ENCODE data around the gene PIGP.

- TF ChIP-seq CTCF (IDR thresholded peaks at IDR 0.05; ENCODE audit: low read length) (no peak), EZH2 (IDR thresholded peaks at IDR 0.05; ENCODE audit: borderline replicate concordance, low read length) (no peak)
Measured at GRCh38 chr21:37077403-37077802, 4.5 kb upstream of the PIGP start.
